ENCODE results near the gene SPAG9. TPM values are rescaled to one million over a fixed set of nuclear protein-coding genes. Genes with fewer than 3 reads are reported as not detected.

Gene SPAG9
- total and polyA plus RNA-seq, 12 donors: 20.7 to 65.8 (median 51.6) TPM

DNA sequence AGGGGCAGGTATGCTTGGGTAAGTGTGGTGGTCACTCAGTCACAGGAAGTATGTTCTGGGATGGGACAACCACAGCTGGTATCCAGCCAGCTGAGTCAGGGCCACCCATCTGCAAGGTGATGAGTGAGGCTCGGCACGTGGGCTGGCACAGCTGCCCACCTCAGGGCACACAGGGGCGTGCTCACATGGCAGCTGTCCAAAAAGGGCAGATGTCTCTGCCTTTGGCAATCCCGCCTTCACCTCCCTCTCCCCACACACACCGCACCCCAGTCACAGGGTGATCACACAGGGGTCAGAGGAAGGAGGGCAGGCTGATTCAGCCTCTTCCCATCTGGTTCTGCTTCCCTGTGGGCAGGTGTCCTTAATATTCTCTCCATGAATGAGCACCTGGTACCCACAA, 168.7 kb downstream of the SPAG9 start:
- Histone ChIP-seq H3K36me3 (no peaks in the 10 kb centered on the region), H3K4me1 (peaks cover 25 to 78% (median 65%) of the 10 kb centered on the region in 9 donors), H3K27ac (peak overlapping the region in 1 of 10 donors; percentile 7), H3K4me3 (no peak overlapping the region), H3K27me3 (no peaks in the 10 kb centered on the region), H3K9me3 (no peaks in the 10 kb centered on the region)
- DNase-seq: no peak
- WGBS, 2 donors: 32 to 55% methylated on average over 5 of the region's 5 CpGs
- intact Hi-C loops (cut with DNase I): loop anchor here in 8 of 10 donors (5.0 to 10.0 kb wide), 6 partner anchors 100 to 1607 kb away; partner anchors contain the start of gene SPATA20 (in 4 of the 8)
- TF ChIP-seq, protein P1, sequence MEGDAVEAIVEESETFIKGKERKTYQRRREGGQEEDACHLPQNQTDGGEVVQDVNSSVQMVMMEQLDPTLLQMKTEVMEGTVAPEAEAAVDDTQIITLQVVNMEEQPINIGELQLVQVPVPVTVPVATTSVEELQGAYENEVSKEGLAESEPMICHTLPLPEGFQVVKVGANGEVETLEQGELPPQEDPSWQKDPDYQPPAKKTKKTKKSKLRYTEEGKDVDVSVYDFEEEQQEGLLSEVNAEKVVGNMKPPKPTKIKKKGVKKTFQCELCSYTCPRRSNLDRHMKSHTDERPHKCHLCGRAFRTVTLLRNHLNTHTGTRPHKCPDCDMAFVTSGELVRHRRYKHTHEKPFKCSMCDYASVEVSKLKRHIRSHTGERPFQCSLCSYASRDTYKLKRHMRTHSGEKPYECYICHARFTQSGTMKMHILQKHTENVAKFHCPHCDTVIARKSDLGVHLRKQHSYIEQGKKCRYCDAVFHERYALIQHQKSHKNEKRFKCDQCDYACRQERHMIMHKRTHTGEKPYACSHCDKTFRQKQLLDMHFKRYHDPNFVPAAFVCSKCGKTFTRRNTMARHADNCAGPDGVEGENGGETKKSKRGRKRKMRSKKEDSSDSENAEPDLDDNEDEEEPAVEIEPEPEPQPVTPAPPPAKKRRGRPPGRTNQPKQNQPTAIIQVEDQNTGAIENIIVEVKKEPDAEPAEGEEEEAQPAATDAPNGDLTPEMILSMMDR (IDR thresholded peaks at IDR 0.05): no peak
- ATAC-seq: peak in 1 of 8 donors; percentile 17

GRCh38 chr17:50949989-50950877, 170.4 kb downstream of the SPAG9 start:
- DNase-seq (peak; percentile 77 to 80), ATAC-seq (peak; percentile 77 to 89 (median 85))
- Histone ChIP-seq H3K27me3 (no peaks in the 10 kb centered on the region), H3K4me1 (peaks cover 22 to 64% (median 51%) of the 10 kb centered on the region in 9 donors), H3K4me3 (peak overlapping the region in 3 of 10 donors; percentile 0 to 5 (median 2)), H3K9me3 (no peaks in the 10 kb centered on the region), H3K27ac (peak overlapping the region; percentile 44 to 88 (median 79)), H3K36me3 (no peaks in the 10 kb centered on the region)
- intact Hi-C loops (cut with DNase I): loop anchor here (1.0 to 10.0 kb wide), 13 partner anchors 85 to 1605 kb away; partner anchors contain the start of gene SPATA20 (in 4 of the 10)
- TF ChIP-seq, protein P1 (IDR thresholded peaks at IDR 0.05): peak; percentile 75 to 93 (median 85)
- 13 to 21% methylated on average over 26 of the region's 26 CpGs for WGBS, 2 donors

DNA sequence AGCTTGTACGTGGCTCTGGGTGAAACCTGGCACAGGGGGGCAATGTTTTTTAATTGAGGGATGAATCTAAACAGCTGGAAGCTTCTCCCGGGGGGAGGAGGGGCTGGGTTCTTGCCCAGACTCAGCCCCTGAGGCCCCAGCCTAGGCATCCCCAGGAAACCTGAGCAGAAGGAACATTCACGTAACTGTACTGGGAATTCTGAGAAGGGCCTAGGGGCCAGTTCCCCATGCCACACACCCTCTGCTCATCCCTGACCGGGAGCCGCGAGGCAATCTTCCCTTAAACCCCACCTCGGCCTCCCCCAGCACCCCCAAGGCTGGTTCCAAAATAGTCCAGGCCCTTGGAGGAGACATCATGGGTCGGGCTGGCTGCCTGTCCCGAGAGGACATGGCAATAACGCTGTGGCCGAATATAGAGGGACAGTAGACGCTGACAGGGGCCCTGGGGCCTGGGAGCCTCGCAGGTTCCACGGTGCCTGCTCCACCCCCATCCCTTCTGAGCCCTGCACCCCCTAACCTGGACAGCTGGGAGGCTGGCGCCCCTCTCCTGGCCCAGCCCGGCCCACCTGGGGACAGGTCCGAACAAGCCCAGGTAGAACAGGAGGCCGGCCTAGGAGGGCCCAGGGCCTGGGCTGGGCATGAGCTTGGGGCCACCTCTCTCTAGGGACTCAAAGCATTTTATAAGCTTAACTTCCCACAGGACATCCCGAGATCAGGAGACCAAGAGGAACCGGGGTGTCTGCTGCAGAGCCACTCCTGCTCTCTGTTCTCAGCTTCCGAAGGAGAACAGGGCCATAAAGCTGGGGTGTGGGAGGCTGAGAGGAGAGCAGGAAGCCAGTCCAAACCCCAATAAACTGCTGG, 171.3 kb downstream of the SPAG9 start:
- Histone ChIP-seq H3K4me3 (no peak overlapping the region), H3K4me1 (peaks cover 27 to 63% (median 48%) of the 10 kb centered on the region in 9 donors), H3K27me3 (no peaks in the 10 kb centered on the region), H3K36me3 (no peaks in the 10 kb centered on the region), H3K27ac (peak overlapping the region; percentile 44 to 88 (median 79)), H3K9me3 (no peaks in the 10 kb centered on the region)
- WGBS, 2 donors: 75 to 82% methylated on average over 21 of the region's 21 CpGs
- TF ChIP-seq, protein P1 (IDR thresholded peaks at IDR 0.05): no peak
- DNase-seq: no peak
- ATAC-seq: peak in 7 of 8 donors; percentile 1 to 15 (median 8)
- intact Hi-C loops (cut with DNase I): loop anchor here in 3 of 10 donors (2.0 to 5.0 kb wide), 2 partner anchors 85 to 87 kb away; no protein-coding TSS in a partner anchor

DNA sequence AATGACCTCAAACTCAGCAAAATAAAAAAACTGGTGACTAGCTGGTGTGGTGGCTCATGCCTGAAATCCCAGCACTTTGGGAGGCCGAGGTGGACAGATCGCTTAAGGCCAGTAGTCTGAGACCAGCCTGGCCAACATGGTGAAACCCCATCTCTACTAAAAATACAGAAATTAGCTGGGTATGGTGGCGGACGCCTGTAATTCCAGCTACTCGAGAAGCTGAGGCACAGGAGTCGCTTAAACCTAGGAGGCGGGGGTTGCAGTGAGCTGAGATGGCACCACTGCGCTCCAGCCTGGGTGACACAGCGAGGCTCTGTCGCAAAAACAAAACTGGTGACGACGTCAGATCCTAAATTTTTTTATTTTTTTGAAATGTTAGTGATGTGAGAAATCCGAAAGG, 172.0 kb downstream of the SPAG9 start:
- Histone ChIP-seq H3K9me3 (no peaks in the 10 kb centered on the region), H3K27me3 (no peaks in the 10 kb centered on the region), H3K36me3 (no peaks in the 10 kb centered on the region), H3K27ac (peak overlapping the region; percentile 44 to 88 (median 79)), H3K4me1 (peaks cover 24 to 65% (median 48%) of the 10 kb centered on the region in 9 donors), H3K4me3 (no peak overlapping the region)
- WGBS, 2 donors: 93 to 97% methylated on average over 13 of the region's 13 CpGs
- ATAC-seq (no peak), DNase-seq (no peak)
- intact Hi-C loops (cut with DNase I): loop anchor here in 3 of 10 donors (2.0 to 5.0 kb wide), 2 partner anchors 84 to 86 kb away; no protein-coding TSS in a partner anchor
- TF ChIP-seq, protein P1 (IDR thresholded peaks at IDR 0.05): no peak
